HG02759 (cell line): ENCODE results near the gene HFE.
"Not testable (repeated sequence)": the region's sequence is repeated elsewhere in the genome, so short reads cannot be mapped to it uniquely, and the experiment has no call there.

Experiments
- ATAC-seq: cut with Tn5 transposase; IDR thresholded peaks from one replicate; pipeline ENCODE4 v1.9.1; 2021; ENCODE audit warnings: mild to moderate bottlenecking, moderate library complexity; ENCODE audit not compliant: unreplicated experiment

HFE gene, protein sequence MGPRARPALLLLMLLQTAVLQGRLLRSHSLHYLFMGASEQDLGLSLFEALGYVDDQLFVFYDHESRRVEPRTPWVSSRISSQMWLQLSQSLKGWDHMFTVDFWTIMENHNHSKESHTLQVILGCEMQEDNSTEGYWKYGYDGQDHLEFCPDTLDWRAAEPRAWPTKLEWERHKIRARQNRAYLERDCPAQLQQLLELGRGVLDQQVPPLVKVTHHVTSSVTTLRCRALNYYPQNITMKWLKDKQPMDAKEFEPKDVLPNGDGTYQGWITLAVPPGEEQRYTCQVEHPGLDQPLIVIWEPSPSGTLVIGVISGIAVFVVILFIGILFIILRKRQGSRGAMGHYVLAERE

GRCh38 chr6:26087284-26088115 lies at the start of gene HFE:
Gene HFE (plus strand): TSS chr6:26087429. CDS start chr6:26087441, 12 bp downstream.
- no peak for ATAC-seq

GRCh38 chr6:26041946-26042345 lies 45.3 kb upstream of the HFE start:
- no peak for ATAC-seq

DNA sequence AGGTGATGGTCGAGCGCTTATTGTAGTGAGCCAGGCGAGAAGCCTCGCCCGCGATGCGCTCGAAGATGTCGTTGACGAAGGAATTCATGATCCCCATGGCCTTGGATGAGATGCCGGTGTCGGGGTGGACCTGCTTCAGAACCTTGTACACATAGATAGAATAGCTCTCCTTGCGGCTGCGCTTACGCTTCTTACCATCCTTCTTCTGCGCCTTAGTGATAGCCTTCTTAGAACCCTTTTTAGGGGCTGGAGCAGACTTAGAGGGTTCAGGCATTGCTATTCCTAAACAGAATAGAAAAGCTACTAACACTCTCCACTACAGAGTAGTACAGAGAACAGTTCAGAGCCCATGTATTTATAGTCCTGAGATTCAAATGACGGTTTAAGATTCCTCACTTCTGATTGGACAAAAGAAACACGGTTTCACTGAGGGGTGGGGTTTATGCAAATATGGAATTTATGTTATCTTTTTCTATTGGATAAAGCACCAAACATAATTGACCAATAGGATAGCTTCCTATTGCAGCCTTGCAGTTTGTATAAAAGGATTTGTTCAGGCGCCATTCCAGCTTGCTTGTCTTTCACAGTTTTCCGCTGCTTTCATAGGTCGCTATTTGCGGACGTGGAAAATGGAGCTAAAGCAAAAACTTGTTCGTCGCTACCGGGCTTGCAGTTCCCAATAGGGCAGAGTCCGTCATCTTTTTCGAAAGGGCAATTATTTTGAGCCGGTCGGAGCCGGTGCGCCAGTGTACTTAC lies 43.7 kb upstream of the HFE start:
- ATAC-seq = peak; percentile 64

GRCh38 chr6:26044140-26045064 lies 42.8 kb upstream of the HFE start:
- ATAC-seq = peak; percentile 30

DNA sequence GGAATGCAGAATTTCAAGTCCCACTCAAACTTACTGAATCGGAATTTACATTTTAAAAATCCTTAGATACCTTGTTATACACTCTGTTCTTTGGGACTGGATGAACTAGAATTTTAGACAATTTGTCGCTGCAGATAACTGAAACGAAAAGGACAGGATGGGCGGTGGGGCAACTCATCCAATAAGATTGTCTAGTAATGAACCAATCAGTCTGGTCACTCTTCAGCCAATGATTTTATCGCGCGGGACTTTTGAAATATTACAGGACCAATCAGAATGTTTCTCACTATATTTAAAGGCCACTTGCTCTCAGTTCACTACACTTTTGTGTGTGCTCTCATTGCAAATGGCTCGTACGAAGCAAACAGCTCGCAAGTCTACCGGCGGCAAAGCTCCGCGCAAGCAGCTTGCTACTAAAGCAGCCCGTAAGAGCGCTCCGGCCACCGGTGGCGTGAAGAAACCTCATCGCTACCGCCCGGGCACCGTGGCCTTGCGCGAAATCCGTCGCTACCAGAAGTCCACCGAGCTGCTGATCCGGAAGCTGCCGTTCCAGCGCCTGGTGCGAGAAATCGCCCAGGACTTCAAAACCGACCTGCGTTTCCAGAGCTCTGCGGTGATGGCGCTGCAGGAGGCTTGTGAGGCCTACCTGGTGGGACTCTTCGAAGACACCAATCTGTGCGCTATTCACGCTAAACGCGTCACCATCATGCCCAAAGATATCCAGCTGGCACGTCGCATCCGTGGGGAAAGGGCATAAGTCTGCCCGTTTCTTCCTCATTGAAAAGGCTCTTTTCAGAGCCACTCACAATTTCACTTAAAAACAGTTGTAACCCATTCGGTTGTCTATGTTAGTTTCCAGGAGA lies 41.9 kb upstream of the HFE start:
- peak; percentile 52 for ATAC-seq

- ATAC-seq = no peak
Observed at GRCh38 chr6:26045928-26046368, 41.3 kb upstream of the HFE start.

GRCh38 chr6:26047329-26047728 lies 39.9 kb upstream of the HFE start:
- not testable (repeated sequence) for ATAC-seq

DNA sequence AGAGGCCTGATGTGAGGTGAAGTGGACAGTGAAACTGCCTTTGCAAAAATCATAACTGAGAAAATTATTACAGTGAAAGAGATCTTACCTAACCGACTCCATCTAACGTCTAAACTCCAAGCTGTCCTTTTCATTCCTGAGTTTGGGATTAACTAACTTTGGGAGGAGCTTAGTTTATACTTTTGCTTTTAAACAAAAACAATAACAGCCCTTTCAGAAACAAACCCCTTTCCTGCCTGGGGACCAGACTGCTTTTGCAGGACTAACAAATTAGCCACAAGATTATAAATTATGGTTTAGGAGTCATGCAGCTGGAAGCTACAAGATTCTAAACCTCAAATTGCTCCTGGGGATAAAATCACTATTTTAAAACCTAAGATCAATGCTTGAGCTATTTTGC lies 38.6 kb upstream of the HFE start:
- ATAC-seq = no peak

DNA sequence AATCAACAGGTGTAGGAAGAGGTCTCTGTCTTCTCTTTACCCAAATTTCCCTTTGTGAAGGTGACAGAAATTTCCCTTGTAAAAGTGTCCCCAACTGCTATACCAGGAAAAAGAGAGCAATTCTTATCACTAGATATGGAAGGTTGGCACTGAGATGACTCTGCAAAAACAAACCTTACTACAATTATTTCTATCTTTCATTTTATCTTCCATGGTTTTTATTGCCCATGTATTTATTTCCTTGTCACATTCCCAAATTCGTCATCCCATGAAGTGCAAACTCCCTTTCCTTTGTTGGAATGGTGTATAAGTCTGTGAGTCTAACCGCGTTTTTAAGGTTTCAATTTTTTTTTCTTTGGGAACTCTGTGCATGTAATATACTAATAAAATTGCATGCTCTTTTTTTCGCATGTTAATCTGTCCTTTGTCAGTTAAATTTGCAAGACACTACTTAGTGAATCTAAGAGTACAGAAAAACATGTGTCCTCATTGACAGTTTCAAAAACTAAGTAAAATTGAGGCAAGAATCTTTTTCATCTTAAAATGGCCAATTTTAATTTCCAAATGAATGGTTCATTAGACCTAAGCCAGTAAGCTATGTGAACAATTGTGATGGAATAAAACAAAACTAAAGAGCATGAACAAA lies 35.4 kb upstream of the HFE start:
- no peak for ATAC-seq

- not testable (repeated sequence) for ATAC-seq
Observed at GRCh38 chr6:26052762-26053250, 34.4 kb upstream of the HFE start.

DNA sequence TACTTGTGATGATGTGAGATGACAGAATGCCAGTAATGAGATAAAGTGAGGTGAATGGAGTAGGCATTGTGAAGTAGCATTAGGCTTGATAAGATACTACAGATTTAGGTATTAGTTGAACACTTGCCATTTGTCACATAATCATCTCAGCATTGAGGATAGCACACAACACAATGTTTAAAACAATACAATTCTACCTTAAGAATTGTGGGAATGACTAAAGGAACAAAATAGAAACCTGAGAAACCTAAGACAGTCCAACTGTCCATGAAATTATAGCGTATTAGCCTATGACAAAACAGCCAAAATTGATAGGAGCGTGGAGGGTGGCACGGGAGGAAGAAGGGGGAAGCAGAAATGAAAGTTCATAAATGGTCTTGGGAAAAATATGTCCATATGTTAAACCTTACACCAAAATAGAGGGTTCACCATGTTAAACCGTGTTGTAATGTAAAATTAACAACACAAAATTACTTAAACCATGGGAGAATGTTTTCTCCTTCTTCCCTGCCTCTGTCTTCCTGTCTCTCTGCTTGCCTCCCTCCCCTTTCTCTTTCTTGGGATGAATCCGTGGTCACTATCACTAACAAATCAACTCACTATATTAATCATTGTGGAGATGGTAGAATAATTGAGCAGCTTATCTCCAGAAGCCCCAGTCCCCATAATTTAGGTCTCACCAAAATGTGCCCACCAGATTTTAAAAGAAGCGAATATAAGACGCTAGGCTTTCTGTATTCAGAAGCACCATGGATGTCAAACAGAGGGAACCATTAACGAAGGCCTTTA lies 33.0 kb upstream of the HFE start:
- ATAC-seq = no peak

DNA sequence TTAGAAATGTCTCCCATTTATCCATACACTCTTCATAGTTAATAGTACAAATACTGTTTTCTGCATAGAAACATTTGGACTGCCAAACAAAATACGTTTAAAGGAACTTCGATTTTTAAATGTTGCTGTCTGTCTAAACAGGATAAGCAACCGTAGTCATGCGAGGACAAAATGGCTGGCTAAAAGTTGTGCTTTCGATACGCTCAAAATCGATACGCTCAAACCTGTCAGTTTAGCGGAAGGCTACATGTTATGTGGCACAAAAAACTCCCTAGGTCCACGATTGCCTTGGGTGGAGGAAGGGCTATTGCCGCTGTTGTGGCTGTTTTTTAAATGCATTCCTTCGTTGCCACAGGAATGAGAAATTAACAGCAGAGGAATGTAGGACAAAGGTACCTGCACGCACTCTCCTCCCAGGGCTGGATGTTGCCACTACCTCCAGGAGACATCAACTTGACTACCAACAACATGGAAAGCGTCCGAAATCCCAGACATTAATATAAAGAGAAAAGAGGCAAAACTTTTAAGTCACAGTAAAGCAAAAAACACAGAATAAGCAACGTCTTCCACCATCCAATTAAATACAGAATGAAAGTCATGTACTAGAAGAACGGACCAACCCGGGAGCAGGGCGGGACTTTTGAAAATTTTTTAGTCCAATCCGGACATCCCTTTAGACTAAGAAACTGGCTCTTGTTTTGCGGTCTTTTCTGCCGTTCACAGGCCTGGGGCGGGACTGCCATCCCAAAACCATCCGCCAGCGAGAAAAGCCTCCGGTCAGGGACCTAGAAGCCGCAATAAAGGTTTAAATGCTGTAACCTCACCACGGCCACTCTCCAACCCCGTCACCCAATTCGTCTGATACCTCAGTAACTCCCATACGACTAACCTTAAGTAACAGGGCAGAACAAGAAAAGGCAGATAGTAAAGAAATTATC lies 32.2 kb upstream of the HFE start:
- peak; percentile 60 for ATAC-seq

DNA sequence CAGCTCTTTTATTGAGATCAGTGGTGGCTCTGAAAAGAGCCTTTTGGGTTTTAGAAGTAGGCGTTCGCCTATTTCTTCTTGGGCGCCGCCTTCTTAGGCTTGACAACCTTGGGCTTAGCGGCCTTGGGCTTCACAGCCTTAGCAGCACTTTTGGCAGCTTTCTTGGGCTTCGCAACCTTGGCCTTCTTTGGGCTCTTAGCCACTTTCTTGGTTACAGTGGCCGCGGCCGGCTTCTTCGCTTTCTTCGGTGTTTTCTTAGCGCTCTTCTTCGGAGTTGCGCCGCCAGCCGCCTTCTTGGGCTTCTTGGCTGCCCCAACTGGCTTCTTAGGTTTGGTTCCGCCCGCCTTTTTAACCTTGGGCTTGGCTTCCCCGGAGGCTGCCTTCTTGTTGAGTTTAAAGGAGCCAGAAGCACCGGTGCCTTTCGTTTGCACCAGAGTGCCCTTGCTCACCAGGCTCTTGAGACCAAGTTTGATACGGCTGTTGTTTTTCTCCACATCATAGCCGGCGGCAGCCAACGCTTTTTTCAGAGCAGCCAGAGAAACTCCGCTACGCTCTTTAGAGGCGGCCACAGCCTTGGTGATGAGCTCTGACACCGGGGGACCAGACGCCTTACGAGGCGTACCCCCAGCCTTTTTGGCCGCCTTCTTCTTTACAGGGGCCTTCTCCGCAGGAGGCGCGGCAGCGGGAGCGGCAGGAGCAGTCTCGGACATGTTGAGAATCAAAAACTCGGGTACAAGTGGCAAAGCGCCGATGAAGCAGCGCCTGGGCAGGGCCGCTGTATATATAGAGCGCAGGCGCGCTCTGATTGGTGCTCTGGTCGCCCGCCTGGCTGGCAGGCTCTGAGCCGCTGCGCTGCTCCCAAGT lies 31.3 kb upstream of the HFE start:
- peak; percentile 68 for ATAC-seq

GRCh38 chr6:26056583-26057350 lies 30.5 kb upstream of the HFE start:
- ATAC-seq = no peak

DNA sequence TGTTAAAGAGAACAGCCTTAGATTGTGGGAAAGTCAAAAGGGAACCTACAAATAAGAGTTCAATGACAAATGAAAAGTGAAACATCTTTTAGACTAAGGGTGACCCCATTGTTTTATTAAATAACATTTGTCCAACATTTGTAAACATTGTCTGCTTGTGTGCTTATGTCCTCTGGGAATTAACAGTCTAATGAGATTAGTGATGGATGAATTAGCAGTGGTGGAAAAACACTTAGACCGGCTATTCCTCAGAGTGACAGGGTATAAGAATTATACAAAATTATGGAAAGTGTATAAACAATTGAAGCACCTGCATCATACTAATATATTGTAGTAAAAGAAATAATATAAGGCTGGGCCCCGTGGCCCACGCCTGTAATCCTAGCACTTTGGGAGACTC lies 29.3 kb upstream of the HFE start:
- no peak for ATAC-seq
